HG02885 (cell line): ENCODE measurements around the gene PI4KB.

Experiments
- ATAC-seq: cut with Tn5 transposase; IDR thresholded peaks from one replicate; pipeline ENCODE4 v1.9.1; 2021; ENCODE audit warnings: mild to moderate bottlenecking; ENCODE audit not compliant: unreplicated experiment, poor library complexity

The PI4KB gene

GRCh38 chr1:151346769-151347522 is 19.7 kb upstream of the PI4KB start, which contains the start of gene RFX5:
Gene RFX5 (minus strand): TSS chr1:151347252. CDS start chr1:151346320, 932 bp downstream.
- ATAC-seq, result peak; percentile 96

- ATAC-seq, result no peak
Observed at GRCh38 chr1:151346082-151346768, 19.0 kb upstream of the PI4KB start.

- no peak for ATAC-seq
Observed at GRCh38 chr1:151344291-151344690, 17.1 kb upstream of the PI4KB start.

GRCh38 chr1:151343587-151343986 is 16.4 kb upstream of the PI4KB start:
- ATAC-seq, result no peak

- no peak for ATAC-seq
Observed at GRCh38 chr1:151342569-151342968, 15.4 kb upstream of the PI4KB start.

- ATAC-seq, result no peak
Observed at GRCh38 chr1:151342021-151342420, 14.8 kb upstream of the PI4KB start.

- no peak for ATAC-seq
Observed at GRCh38 chr1:151340870-151341754, 13.9 kb upstream of the PI4KB start.

GRCh38 chr1:151336556-151336955 is 9.3 kb upstream of the PI4KB start:
- no peak for ATAC-seq

GRCh38 chr1:151334822-151335221 is 7.6 kb upstream of the PI4KB start:
- ATAC-seq, result no peak

GRCh38 chr1:151327903-151328674 is 873 bp upstream of the PI4KB start:
- ATAC-seq, result peak; percentile 19

GRCh38 chr1:151326619-151327222 is 495 bp downstream of the PI4KB start:
- ATAC-seq, result peak; percentile 63

GRCh38 chr1:151325646-151326429 is 1.4 kb downstream of the PI4KB start:
- no peak for ATAC-seq

GRCh38 chr1:151325231-151325630 is 2.0 kb downstream of the PI4KB start:
- ATAC-seq, result no peak

GRCh38 chr1:151324390-151324930 is 2.8 kb downstream of the PI4KB start:
- ATAC-seq, result no peak

GRCh38 chr1:151318975-151319374 is 8.2 kb downstream of the PI4KB start:
- no peak for ATAC-seq

GRCh38 chr1:151315565-151316235 is 11.5 kb downstream of the PI4KB start:
- ATAC-seq, result no peak

GRCh38 chr1:151314137-151314875 is 12.9 kb downstream of the PI4KB start:
- no peak for ATAC-seq
